CD4-positive, alpha-beta T cell (primary cell): ENCODE measurements around the gene BACE2. TPM values are rescaled to one million over a fixed set of nuclear protein-coding genes. Genes with fewer than 3 reads are reported as not detected.

Source experiments
- ATAC-seq: fragments of 200-7000 bp; cut with Tn5 transposase; one replicate; pipeline ENCODE4 v1.10.0; 2022; ENCODE audit warnings: mild to moderate bottlenecking; ENCODE audit not compliant: poor library complexity
- CTCF ChIA-PET: fragments of 350-600 bp; sonication (Branson Sonifier 250); formaldehyde crosslinking; loops from one replicate; lab custom pipeline; 2021; ENCODE audit warnings: antibody characterized with exemption, inconsistent platforms; lab: Charles Lee
- POLR2A ChIA-PET: fragments of 350-600 bp; sonication (Branson Sonifier 250); formaldehyde crosslinking; loops from one replicate; lab custom pipeline; 2021; ENCODE audit warnings: antibody characterized with exemption, inconsistent platforms; lab: Charles Lee
- DNase-seq, 14 experiments: peaks; one replicate each; pipeline ENCODE4 v3.0.0-alpha.2; 2013 to 2020; ENCODE audit warnings: mixed read lengths in 2 of 14
- H3K27ac ChIP-seq, 2 donors: one replicate each; pipeline versions ENCODE4 v1.5.1 to v1.7.0; 2013; ENCODE audit warnings: low read length in 2 of 2, low read depth in 1 of 2, mild to moderate bottlenecking in 1 of 2
- H3K27me3 ChIP-seq, 2 experiments: 1 replicate in 1 of 2; 2 replicates in 1 of 2; pipeline versions ENCODE4 v1.6.1 to v1.7.0; 2013; ENCODE audit warnings: low read length in 2 of 2, control low read depth in 1 of 2, mild to moderate bottlenecking in 1 of 2, moderate library complexity in 1 of 2; ENCODE audit not compliant: insufficient read depth in 2 of 2, control insufficient read depth in 1 of 2
- H3K36me3 ChIP-seq: one replicate; pipeline ENCODE4 v1.6.1; 2013; ENCODE audit warnings: low read length, control low read depth; ENCODE audit not compliant: insufficient read depth
- H3K4me1 ChIP-seq: one replicate; pipeline ENCODE4 v1.6.1; 2013; ENCODE audit warnings: low read length, control low read depth; ENCODE audit not compliant: insufficient read depth
- H3K4me3 ChIP-seq: one replicate; pipeline ENCODE4 v1.5.1; 2013; ENCODE audit warnings: mild to moderate bottlenecking, low read length, moderate library complexity
- H3K9me3 ChIP-seq, 2 experiments: 1 replicate in 1 of 2; 2 replicates in 1 of 2; pipeline versions ENCODE4 v1.6.1 to v1.7.0; 2013; ENCODE audit warnings: low read length in 2 of 2, mild to moderate bottlenecking in 2 of 2, control low read depth in 1 of 2, moderate library complexity in 1 of 2; ENCODE audit not compliant: control insufficient read depth in 1 of 2, insufficient read depth in 1 of 2
- H3K27ac Mint-ChIP-seq: one replicate; pipeline ENCODE4 v1.8.0; 2020; ENCODE audit warnings: mixed read lengths
- H3K27me3 Mint-ChIP-seq: one replicate; pipeline ENCODE4 v1.8.0; 2021; ENCODE audit warnings: mixed read lengths
- H3K36me3 Mint-ChIP-seq: one replicate; pipeline ENCODE4 v1.8.0; 2021; ENCODE audit warnings: low read depth, mixed read lengths
- H3K4me1 Mint-ChIP-seq: one replicate; pipeline ENCODE4 v1.8.0; 2021; ENCODE audit warnings: low read depth, mixed read lengths
- H3K4me3 Mint-ChIP-seq: one replicate; pipeline ENCODE4 v1.8.0; 2020; ENCODE audit warnings: mild to moderate bottlenecking, mixed read lengths
- H3K9me3 Mint-ChIP-seq: one replicate; pipeline ENCODE4 v1.8.0; 2020; ENCODE audit warnings: mixed read lengths
- intact Hi-C, 2 experiments: fragments of 100-400 bp; cut with DNase I in 1 of 2; cut with micrococcal nuclease in 1 of 2; formaldehyde crosslinking; loops; one replicate each; pipeline versions ENCODE4 v1.15.1 to v1.9.0; 2023 to 2025; cut with DNase I, micrococcal nuclease
- total RNA-seq, 174 experiments: library from RNA in 2 of 174; stranded (reverse) in 2 of 174; gene quantifications; one replicate each; pipeline ENCODE4 v1.2.3 and lab custom pipeline; 2021 to 2026
- TF ChIP-seq, protein P1 (sequence below): fragments of 200-600 bp; IDR thresholded peaks from one replicate; pipeline ENCODE4 v1.8.0; 2022; ENCODE audit warnings: antibody characterized with exemption, mild to moderate bottlenecking

BACE2 gene
- total RNA-seq, 2 experiments from 2014 or later: 0.16 TPM; not detected in 1

- H3K27me3 ChIP-seq: peaks cover 0 to 2% of the 10 kb centered on the region in 2 experiments
- Mint-ChIP-seq H3K9me3 (no peaks in the 10 kb centered on the region), H3K4me3 (no peak overlapping the region), H3K27ac (no peak overlapping the region), H3K27me3 (peaks cover 40% of the 10 kb centered on the region), H3K4me1 (no peaks in the 10 kb centered on the region), H3K36me3 (no peaks in the 10 kb centered on the region)
- H3K36me3 ChIP-seq: no peaks in the 10 kb centered on the region
- ATAC-seq (no peak), DNase-seq (no peak)
- ChIA-PET CTCF (interaction anchor here (1.1 kb wide), 1 partner anchor 13 kb away, joined by 3 read pairs; no protein-coding TSS in a partner anchor), POLR2A (no interaction called here)
- H3K27ac ChIP-seq: no peak overlapping the region
- H3K4me1 ChIP-seq: no peaks in the 10 kb centered on the region
- intact Hi-C loops: no loop called here
- no peaks in the 10 kb centered on the region for H3K9me3 ChIP-seq
- TF ChIP-seq, protein P1, sequence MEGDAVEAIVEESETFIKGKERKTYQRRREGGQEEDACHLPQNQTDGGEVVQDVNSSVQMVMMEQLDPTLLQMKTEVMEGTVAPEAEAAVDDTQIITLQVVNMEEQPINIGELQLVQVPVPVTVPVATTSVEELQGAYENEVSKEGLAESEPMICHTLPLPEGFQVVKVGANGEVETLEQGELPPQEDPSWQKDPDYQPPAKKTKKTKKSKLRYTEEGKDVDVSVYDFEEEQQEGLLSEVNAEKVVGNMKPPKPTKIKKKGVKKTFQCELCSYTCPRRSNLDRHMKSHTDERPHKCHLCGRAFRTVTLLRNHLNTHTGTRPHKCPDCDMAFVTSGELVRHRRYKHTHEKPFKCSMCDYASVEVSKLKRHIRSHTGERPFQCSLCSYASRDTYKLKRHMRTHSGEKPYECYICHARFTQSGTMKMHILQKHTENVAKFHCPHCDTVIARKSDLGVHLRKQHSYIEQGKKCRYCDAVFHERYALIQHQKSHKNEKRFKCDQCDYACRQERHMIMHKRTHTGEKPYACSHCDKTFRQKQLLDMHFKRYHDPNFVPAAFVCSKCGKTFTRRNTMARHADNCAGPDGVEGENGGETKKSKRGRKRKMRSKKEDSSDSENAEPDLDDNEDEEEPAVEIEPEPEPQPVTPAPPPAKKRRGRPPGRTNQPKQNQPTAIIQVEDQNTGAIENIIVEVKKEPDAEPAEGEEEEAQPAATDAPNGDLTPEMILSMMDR: no peak
- no peak overlapping the region for H3K4me3 ChIP-seq
Observed at GRCh38 chr21:41199123-41199522, 31.2 kb downstream of the BACE2 start.

DNA sequence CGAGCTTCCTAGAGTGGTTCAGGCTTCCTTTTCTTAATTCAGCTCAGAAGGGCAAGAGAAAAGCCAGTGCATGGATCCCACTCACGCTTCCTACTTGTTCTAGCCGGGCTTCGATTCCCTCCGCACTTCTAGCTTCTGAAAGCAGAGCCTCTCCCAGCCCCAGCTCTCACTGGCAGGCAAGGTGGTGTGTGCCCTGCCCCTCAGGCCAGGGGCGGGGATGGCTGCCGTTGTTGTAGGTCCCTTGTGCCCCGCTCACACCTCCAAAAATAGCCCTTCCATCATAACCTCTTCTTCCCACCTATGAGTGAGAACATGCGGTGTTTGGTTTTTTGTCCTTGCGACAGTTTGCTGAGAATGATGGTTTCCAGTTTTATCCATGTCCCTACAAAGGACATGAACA is 31.6 kb downstream of the BACE2 start:
- H3K27me3 Mint-ChIP-seq: peaks cover 40% of the 10 kb centered on the region
- no peak overlapping the region for H3K4me3 ChIP-seq
- no peaks in the 10 kb centered on the region for H3K9me3 ChIP-seq
- ChIA-PET CTCF (interaction anchor here (1.1 kb wide), 1 partner anchor 13 kb away, joined by 3 read pairs; no protein-coding TSS in a partner anchor), POLR2A (no interaction called here)
- no peak overlapping the region for H3K4me3 Mint-ChIP-seq
- DNase-seq (no peak), ATAC-seq (no peak)
- H3K27ac ChIP-seq: no peak overlapping the region
- H3K4me1 Mint-ChIP-seq: no peaks in the 10 kb centered on the region
- peaks cover 0 to 2% of the 10 kb centered on the region in 2 experiments for H3K27me3 ChIP-seq
- H3K27ac Mint-ChIP-seq: no peak overlapping the region
- intact Hi-C loops: no loop called here
- no peaks in the 10 kb centered on the region for H3K4me1 ChIP-seq
- H3K9me3 Mint-ChIP-seq: no peaks in the 10 kb centered on the region
- TF ChIP-seq, protein P1: no peak
- H3K36me3 ChIP-seq: no peaks in the 10 kb centered on the region
- no peaks in the 10 kb centered on the region for H3K36me3 Mint-ChIP-seq

GRCh38 chr21:41201385-41201784 is 33.4 kb downstream of the BACE2 start:
- H3K36me3 ChIP-seq: no peaks in the 10 kb centered on the region
- no peak for DNase-seq
- POLR2A ChIA-PET: no interaction called here
- intact Hi-C loops: no loop called here
- ATAC-seq: no peak
- Mint-ChIP-seq H3K27me3 (peaks cover 33% of the 10 kb centered on the region), H3K9me3 (no peaks in the 10 kb centered on the region), H3K4me1 (no peaks in the 10 kb centered on the region), H3K4me3 (no peak overlapping the region), H3K36me3 (no peaks in the 10 kb centered on the region), H3K27ac (no peak overlapping the region)
- no peaks in the 10 kb centered on the region for H3K4me1 ChIP-seq
- no peaks in the 10 kb centered on the region for H3K9me3 ChIP-seq
- H3K27ac ChIP-seq: no peak overlapping the region
- TF ChIP-seq, protein P1: no peak
- no peak overlapping the region for H3K4me3 ChIP-seq
- peaks cover 0 to 4% of the 10 kb centered on the region in 2 experiments for H3K27me3 ChIP-seq
- CTCF ChIA-PET: no interaction called here
